ENCODE results near the gene TTYH2. TPM values are rescaled to one million over a fixed set of nuclear protein-coding genes. Genes with fewer than 3 reads are reported as not detected.
"Not testable (repeated sequence)": the region's sequence is repeated elsewhere in the genome, so short reads cannot be mapped to it uniquely, and the experiment has no call there.

TTYH2 gene
- total RNA-seq, 1 donor from 2014 or later: 8.3 TPM

DNA sequence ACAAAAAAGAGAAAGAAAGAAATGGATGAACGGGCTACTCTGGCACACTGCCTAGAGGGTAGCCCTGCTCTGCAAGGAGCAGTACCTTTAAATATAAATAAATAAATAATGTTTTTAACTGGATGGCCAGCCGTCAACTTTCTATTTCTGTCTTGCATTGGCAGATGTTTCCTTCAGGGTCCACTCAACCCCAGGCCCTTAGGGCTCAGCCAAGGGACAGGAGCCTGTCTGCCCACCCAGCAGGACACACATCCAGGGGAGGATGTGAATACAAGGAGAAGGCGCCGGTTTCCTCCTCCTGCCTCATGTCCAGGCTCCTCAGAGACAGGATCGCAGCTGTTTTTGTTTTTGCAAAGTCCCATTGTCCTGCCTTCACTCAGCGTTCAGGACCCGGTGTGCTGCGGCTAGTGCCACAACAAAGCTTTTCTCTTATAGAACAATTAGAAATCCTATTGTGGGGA is 22.6 kb downstream of the TTYH2 start:
- DNase-seq: no peak

DNA sequence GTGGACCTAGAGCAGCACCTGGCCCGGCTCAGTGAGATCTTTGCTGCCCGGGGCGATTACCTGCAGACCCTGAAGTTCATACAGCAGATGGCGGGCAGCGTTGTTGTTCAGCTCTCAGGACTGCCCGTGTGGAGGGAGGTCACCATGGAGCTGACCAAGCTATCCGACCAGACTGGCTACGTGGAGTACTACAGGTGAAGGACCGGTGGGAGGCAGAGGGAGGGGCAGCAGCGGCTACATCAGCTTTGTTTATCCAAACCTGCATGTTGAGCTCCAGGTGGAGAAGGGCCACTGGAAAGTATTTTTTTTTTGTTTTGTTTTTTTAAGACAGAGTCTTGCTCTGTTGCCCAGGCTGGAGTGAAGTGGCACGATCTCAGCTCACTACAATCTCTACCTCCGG is 23.9 kb downstream of the TTYH2 start:
- no peak for DNase-seq

DNA sequence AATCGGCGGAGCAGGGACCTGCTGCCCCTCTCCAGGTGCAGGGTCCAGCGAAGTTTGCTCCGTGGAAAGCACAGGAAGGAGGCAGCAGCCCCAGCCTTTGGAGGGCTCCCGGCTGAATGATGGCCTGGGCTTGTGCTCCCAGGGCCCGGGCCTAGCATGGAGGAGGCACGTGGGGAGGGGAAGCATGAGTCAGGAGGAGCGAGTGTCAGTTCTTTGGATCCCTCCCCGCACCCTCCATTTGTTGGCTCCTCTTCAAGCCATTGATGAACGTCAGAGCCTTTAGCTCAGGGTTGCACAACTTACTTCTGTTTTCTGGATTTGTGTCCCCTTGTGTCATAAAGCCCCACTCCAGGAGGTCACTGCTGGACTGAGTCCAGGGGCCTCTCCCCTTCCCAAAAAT is 25.8 kb downstream of the TTYH2 start:
- DNase-seq: no peak

DNA sequence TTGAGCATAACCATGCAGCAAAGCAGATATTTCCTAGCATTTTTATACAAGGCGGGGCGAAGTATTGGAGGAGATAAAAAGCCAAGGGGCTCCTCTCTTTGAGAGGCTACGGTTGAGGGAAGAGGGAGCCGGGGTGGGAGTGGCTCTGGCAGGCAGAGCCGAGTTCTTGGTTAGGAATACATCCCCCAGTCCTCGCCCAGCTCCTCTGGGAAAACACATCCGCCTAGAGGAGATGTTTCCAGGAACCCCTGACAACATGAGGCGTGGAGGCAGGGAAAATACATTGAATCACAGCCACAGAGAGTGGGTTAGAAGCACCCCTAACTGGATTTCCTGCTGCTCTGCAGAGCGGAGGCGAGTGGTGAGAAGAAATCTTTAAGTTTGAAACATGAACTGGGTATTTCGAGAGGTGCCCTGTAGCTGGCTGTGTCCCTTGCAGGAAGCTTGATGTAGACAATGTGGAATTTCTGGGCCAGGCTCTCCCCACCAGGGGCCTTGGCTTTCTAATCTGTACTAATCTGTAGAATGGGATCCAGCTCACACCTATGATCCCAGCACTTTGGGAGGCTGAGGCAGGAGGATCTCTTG is 27.3 kb downstream of the TTYH2 start:
- no peak for DNase-seq

DNA sequence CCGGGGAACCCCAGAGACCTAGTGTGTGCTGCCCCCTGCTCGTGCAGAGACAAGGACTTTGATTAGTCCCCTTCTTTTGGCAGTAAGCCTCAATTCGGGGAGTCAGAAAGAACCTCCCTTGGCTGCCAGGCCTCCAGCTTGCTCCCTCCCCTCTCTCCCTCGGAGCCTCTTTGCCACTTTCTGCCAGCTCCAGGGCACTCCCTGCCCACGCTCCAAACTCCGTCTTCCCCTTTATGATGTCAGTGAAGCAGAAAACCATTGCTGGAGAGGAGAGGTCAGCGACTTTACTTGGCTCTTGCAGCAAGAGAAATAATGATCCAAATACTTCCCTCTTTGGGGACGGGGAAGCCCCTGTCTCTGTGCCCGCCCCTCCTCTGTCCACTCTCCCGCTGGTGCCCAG is 28.1 kb downstream of the TTYH2 start:
- DNase-seq: peak; percentile 19

DNA sequence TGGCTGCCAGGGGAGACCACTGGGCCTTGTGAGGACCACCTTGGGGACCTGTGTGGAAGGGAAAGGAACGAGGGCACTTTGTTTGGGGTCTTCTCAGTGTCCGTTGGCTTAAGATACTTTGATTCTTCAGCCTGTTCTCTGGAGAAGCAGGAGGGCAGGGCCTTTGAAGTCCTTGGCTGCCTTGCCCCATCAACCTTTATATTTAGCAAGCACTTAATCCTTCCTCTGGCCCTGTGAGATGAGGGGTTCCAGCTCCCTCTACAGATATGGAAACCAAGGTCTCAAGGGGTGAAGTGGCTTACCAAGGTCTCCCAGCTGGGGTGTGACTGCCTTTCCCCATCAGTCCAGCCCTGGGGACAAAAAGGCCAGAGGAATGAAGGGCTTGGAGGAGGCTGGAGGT is 28.5 kb downstream of the TTYH2 start:
- no peak for DNase-seq

DNA sequence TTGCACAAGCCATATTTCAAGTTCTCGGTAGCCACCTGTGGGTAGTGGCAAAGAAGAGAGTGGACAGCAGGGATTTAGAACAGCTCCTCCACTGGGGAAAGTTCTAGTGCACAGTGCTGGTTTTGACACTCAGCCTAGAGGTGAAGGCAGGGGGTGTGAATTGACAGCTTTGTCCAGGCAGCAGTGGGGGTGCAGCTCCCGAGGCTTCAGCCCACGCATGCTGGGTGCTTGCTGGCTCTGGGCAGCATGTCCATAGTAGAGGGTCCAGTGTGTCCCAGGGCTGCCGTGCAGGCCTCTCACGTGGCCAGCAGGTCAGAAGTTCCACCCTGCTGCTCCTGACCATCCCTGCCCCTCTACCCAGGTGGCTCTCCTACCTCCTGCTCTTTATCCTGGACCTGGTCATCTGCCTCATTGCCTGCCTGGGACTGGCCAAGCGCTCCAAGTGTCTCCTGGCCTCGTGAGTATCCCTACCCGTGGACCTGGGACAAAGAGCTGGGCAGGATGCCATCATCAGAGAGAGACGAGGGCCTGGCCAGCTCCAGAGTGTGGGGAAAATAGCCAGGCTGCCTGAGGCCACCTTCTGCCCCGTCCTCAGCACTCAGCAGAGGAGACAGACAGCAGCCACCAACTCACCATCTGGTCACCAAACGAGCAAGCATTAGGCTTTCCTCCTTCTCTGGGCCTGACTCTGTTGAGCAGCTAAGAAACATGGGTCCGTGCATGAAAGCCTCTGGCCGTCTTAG is 29.8 kb downstream of the TTYH2 start:
- DNase-seq: peak; percentile 12

DNA sequence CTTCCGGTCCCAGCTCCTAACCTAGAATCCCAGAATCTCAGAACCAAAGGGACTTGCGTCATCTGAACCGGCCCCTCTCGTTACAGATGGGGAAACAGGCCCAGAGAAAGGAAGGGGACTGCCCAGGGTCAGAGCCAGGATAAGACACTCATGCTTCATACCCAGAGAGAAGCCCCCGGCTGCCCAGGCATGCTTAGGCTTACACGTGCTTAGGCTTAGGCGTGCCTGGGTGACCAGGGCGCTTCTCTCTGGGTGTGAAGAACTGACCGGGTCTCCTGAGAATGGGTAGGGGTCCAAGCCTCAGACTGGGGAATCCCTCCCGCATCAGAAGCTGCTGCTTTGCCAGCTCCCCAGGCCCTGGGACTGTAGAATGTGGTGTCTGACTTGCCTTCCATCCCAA is 30.8 kb downstream of the TTYH2 start:
- no peak for DNase-seq

DNA sequence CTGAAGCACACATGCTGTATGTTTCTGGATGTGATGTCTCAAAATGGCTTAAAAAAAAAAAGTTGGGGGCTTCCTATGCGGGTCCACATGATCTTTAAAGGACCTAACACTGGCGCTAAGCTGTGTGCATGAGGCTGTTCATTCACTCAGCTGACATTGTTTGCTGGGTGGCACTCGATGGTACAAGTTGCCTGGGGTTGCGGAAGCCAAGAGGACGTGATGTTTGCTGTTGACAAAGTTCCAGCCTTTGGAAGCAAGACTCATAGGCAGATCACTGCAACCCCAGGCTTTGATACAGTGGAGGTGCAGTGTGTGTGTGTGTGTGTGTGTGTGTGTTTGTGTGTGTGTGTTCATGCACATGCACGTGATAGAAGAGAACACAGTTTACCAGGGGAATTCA is 31.2 kb downstream of the TTYH2 start:
- peak; percentile 41 for DNase-seq

DNA sequence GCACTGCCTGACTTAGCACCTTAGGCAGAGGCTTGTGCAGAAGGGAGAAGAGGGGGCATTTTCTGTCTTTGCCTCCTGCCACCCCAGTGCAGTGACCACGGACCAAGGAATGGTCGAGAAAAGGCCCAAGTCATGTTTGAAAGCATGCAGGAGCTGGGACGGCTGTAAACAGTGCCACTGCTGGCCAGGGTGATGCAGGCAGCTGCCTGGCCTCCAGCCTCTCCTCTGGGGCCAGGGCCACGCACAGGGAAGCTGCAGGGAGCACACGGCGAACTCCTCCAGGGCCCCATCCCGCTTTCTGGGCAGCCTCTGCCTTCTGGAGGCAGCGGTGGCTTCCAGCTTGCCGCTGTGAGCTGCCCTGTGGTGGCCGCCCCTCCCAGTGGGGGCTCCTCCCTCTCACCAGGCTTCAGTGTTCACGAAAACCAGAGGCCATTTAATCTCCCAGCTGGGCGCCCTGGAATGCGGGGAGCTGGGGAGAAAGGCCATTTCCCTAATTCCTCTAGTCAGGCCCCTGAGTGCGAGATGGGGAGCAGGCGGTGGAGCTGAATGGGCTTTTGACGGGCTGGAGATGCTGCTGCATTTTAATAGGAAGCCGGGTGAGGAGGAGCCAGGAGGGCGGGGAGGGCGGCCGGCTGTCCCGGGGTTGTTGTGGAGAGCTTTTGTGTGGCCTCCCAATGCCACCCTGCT is 31.9 kb downstream of the TTYH2 start:
- DNase-seq: peak; percentile 83

DNA sequence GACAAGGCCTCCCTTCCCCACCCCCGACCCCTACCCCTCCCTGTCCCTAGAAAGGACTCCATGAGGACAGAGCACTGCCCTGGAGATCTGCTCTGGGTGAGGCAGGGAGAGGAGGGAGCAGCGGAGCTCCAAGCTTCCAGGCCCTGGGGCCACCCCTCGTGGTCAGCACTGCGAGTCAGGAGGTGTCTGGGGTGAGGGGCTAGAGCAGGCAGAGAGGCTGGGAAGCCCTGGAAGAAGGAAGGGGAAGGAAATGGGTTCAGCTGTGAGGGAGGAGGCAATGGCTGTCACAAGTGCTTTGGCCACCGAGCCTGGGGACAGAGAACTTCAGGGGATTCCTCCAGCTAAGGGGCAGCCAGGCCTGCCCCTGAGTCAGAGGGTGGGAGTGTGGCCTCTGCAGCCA is 32.5 kb downstream of the TTYH2 start:
- DNase-seq: no peak

DNA sequence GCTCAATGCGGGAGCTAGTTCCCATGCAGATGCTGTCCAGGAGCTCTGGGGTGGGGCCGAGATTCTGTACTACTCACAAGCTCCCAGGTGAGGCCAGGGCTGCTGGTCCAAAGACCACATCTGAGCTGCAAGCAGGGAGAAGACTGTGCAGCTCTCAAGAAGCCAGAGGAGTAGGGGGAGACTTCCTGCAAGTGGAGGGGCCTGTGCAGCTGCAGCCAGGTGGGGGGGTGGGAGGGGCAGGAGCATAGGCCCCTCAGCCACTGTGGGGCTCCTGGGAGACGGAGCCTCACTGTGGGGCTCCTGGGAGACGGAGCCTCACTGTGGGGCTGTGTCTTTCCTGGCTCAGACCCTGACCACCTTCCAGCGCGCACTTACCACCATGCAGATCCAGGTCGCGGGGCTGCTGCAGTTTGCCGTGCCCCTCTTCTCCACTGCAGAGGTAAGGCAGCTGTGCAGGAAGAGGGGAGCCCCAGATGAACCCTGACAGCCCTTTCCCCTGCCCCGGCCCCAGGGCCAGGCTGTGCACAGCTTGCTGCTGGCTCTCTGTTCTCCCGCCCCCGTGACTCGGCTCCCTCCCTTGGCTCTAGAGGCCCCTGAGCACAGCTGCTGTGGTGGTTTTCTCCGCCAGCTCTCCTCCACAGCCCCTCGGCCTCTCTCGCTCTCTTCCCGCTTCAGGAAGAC is 36.4 kb downstream of the TTYH2 start:
- no peak for DNase-seq

DNA sequence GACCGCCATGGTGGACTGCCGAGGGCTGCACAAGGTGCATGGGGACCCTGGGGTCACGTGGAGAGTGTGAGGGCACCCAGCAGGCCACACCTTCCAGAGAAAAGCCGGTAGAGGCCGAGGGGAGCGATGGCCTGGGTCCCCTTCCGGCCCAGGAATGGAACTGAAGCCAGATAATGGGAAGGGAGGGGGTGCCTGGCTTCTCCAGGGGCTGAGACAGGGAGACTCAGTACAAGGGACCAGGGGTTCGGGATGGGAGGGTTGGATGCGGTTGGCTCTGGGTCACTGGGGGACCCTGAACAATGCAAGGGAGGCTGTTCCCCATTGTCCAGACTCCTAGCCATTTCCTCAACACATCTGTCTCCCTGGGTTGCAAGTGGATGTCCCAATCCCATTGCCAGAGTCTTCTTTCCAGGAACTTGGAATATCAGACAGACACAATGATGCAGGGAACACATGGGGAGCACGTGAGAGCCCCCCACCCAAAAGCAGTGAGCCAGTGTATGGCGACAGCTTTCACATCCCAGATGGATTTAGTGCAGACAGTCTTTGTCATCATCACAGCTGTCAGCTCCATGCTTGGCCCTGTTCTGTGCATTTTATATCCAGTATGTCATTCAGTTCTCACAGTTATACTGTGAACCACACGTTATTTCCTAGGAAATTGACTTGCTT is 37.1 kb downstream of the TTYH2 start:
- no peak for DNase-seq

DNA sequence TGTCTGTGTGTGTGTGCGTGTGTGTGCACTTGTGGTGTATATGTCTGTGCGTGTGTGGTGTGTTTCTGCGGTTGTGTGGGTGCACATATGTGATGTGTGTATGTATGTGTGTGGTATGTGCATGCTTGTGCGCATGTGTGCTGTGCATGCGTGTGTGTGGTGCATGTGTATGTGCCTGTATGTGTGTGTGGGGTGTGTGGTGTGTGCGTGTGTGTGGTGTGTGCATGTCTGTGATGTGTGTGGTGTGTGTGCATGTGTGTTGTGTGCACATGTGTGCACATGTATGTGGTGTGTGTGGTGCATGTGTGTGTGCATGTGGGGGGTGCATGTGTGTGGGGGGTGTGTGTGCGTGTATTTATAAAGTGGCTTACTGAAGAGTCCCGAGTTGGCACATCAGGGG is 37.7 kb downstream of the TTYH2 start:
- DNase-seq: no peak

DNA sequence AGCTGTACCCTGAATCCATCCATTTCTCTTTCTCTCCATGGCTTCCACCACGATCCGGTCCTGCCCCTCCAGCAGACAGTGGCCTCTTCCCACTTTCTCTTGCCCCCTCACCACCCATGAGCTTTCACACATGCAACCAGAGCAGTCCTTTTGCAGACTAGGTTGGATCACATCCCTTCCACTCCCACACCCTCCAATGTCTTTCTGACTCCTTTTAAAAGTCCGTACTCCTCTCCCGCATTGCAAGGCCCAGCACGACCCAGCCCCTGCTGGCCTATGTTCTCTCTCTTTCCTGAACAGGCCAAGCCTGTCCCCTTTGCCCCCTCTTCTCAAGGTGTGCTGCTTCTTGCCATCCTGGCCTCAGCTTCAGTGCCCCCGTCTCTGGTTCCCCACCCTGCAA is 38.2 kb downstream of the TTYH2 start:
- DNase-seq: no peak

DNA sequence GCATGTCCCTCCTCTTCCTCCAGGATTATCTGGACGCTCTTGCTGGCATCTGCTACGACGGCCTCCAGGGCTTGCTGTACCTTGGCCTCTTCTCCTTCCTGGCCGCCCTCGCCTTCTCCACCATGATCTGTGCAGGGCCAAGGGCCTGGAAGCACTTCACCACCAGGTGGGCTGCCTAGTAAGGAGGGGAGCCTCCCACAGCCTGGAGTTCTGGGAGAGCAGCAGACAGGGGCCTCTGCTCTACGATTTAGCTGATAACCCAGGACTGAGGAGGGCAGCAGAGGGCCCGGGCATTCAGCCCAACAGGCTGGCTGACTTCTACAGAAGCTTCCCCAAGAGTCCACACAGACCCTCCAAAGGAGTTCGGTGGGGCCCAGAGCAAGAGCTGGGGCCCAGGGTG is 38.8 kb downstream of the TTYH2 start:
- no peak for DNase-seq

DNA sequence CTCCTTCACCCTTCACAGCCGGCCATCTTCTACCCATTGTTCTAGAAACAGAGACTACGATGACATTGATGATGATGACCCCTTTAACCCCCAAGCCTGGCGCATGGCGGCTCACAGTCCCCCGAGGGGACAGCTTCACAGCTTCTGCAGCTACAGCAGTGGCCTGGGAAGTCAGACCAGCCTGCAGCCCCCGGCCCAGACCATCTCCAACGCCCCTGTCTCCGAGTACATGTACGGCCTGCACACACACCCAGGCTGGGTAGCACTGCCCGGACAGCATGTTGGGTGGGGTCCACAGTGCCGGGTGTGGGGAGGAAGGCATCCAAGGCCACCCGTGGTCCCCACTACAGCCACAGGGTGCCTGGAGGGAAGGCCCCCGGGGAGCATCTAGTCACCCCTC is 39.7 kb downstream of the TTYH2 start:
- DNase-seq: no peak

DNA sequence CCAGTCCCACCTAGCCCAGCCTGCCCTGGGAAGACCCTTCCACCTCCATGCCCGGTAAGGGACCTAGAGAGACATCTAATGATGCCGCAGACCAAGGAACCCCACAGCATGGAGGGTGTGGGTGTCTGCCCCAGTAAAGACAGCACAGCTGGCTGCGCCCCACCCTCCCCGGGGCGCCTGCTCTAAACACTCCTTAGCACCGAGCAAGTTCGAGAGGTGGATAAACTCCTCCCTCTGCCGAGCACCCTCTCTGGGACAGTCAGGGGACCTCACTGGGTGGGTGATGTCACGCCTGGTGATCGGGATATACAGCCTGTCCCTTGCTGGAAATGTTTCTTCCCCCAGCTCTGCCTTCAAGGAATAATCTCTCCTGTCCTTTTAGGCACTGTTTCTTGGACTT is 43.9 kb downstream of the TTYH2 start:
- no peak for DNase-seq

DNA sequence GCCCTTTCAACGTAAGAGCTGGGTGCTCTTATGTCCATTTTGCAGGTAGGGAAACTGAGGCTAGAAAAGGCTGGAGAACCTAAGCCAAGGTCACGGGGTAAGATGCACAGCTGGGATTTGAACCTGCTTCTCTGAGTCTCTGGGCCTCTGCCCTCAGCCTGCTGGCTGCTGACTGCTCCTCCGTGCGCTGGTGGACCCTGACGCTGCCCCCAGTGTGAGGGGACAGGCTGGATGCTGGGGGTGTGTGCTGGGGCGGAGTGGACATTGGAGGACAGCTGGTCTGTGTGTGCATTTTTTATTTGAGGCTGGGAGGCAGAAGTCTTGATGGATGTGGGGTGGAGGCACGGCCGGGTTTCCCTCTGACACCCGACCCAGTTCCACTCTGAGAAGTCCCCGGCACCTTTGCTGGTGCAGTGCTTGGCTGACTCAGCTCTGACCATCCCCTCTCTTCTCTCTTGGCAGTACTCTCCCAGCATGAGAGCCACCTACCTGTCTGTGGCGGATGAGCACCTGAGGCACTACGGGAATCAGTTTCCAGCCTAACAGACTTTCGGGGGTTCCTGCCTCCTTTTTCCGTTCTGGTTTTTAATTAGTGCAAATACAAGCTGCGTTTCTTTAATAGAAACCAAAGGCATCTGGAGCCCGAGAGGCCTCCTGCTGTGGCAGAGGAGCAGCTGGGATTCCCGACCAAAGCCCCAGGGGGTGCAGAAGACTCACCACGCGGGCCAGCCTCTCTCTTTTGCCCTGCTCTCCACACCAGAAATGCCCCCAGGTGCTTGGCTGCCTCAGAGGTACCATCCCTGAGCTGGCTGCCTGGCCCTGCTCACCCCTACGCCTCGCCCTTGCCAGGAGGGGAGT is 46.5 kb downstream of the TTYH2 start:
- no peak for DNase-seq

DNA sequence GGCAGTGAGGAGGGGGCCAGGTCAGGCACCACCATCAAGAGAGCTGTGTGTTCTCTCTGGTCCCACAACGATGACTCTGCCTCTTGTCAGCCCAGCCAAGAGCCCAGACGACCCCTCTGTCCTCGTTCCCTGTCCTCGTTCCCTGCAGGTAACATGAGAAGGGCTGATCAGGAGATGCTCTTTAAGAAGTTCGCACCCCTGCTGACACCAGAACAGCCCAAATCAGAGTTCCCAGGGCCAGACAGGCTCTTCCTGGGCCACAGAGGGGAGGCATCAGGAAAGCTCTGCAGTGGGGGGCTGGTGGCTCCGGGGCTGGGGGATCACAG is 47.1 kb downstream of the TTYH2 start:
- no peak for DNase-seq

DNA sequence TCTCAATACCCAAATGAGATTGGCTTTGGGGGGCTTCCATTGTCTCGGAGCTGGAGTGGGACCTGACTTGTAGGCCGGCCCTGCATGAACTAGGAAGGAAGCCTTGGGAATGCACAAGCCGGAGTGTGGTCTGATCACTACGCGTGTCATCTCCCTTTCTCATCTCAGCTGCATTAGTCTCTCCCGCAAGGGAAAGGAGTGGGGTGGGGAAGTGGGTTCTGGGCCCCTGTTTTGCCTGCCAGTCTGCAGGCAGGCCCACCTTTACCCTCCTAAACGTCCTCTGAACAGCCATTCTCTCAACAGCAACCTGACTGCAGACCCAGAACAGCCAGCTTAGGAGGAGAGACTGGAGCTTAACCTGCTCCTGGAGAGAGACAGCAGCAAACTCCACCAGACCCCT is 49.2 kb downstream of the TTYH2 start:
- no peak for DNase-seq

DNA sequence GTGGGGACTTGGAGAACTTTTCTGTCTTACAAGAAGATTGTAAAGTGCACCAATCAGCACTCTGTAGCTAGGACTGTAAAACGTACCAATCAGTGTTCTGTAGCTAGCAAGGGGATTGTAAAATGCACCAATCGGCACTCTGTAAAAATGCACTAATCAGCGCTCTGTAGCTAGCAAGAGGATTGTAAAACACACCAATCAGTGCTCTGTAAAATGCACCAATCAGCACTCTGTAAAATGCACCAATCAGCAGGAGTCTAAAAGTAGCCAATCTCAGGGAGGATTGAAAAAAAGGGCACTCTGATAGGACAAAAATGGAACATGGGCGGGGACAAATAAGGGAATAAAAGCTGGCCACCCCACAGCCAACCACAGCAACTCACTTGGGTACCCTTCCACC is 53.7 kb downstream of the TTYH2 start:
- not testable (repeated sequence) for DNase-seq

Measured in occipital lobe (tissue), 2 donors.